M059J (cell line): ENCODE measurements around the gene CHRM5. TPM values are rescaled to one million over a fixed set of nuclear protein-coding genes. Genes with fewer than 3 reads are reported as not detected.
A peak's percentile ranks its signal among the peaks of the same experiment; 100 is the strongest.

ENCODE experiments used
- DNase-seq: peaks from one replicate; pipeline ENCODE4 v3.0.0-alpha.2; 2012; ENCODE audit warnings: low read depth
- total RNA-seq: library from RNA; depleted of rRNA; stranded (reverse); fragments of >200 nt; shearing (Covaris generic); gene quantifications from 2 replicates; pipeline ENCODE4 v1.2.3, GENCODE V29; 2014; rRNA removed

Gene CHRM5, protein sequence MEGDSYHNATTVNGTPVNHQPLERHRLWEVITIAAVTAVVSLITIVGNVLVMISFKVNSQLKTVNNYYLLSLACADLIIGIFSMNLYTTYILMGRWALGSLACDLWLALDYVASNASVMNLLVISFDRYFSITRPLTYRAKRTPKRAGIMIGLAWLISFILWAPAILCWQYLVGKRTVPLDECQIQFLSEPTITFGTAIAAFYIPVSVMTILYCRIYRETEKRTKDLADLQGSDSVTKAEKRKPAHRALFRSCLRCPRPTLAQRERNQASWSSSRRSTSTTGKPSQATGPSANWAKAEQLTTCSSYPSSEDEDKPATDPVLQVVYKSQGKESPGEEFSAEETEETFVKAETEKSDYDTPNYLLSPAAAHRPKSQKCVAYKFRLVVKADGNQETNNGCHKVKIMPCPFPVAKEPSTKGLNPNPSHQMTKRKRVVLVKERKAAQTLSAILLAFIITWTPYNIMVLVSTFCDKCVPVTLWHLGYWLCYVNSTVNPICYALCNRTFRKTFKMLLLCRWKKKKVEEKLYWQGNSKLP
- not detected in 2 replicates for total RNA-seq

GRCh38 chr15:33968224-33968623, at the start of gene CHRM5:
CHRM5 (plus strand) TSS chr15:33968497; CDS start chr15:34062718, 94,221 bp downstream.
- no peak for DNase-seq

DNA sequence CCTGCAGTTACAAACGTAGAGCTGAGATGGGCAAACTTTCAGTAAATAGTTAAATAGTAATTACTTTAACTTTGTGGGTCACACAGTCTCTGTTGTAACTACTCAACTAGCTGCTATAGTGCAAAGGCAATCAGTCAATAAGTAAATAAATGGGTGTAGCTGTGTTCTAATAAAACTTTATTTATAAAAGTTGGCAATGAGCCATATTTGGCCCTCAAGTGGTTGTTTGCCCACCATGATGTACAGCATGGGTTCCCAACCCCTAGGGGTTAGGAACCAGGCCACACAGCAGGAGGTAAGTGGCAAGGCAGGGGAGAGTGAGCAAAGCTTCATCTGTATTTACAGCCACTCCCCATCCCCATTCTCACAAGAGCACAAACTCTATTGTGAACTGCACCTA, 44.9 kb upstream of the CHRM5 start:
- DNase-seq = no peak

DNA sequence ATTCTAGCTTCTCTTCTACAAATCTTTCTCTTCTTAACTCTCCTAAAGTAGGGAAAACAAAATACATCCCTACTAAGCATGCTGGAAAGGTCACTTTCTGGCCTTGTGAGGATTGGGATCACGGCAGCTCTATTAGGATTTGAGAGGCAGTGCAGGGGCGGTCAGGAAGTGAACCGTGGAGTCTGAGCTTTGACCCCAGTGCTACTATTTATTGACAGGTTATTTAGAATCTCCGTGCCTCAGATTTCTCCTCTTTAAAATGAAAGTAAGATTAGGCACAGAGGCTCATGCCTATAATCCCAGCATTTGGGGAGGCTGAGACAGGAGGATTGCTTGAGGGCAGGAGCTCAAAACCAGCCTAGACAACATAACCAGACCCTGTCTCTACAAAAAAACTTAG, 42.0 kb upstream of the CHRM5 start:
- DNase-seq = no peak

- DNase-seq = no peak
Observed at GRCh38 chr15:33932734-33933133, 35.6 kb upstream of the CHRM5 start.

GRCh38 chr15:33934396-33934795, 33.9 kb upstream of the CHRM5 start:
- no peak for DNase-seq

GRCh38 chr15:33934921-33935320, 33.4 kb upstream of the CHRM5 start:
- DNase-seq = no peak

- DNase-seq = no peak
Observed at GRCh38 chr15:33941279-33942063, 26.8 kb upstream of the CHRM5 start.

- no peak for DNase-seq
Observed at GRCh38 chr15:33946152-33946551, 22.1 kb upstream of the CHRM5 start.

GRCh38 chr15:33955945-33956344, 12.4 kb upstream of the CHRM5 start:
- DNase-seq = no peak

DNA sequence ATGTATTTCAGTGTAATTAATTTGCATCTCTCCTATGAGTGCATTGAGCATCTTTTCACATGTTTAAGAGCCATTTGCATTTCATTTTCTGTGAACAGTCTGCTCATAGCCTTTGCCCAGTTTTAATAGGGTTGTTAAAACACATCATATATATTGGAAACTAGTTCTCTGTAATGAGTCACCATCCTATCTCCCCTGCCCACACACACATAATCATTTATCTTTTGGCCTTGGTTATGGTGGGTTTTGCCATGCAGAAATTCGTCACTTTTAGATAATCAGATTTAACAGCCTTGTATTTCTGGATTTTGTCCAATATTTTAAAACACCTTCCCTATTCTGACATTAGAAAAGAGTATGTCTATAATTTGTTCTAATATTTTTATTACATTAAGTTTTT, 11.9 kb upstream of the CHRM5 start:
- DNase-seq = no peak

DNA sequence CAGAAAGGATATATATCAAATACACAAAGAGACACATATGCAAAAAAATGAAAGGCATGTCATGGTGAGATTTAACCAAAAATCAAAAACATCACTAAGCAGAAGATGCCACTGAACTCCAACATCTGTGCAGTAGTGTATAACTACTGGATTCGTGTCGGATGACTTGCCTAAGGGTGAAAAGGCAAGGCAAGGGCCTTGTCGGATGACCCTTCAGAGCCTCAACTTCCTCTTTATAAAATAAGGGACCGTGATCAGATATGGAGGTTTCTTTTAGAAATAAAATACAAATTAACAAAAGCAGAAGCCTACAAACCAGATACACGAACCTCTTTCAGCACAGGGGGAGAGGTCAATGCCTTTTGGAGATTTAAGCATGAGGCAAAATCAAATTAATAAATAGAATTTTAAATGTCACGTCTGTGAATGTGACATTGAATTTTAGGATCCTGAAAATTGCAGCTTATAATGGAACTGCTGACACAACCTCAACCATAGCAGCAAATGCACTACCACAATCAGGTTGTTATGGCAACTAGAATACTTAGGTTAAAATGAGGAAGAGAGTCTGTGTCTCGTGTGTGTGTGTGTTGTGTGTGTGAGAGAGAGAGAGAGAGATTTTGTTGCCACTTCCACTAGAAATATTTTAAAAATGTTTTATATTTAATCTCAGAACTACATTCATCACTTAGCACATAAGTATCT, 8.3 kb upstream of the CHRM5 start:
- no peak for DNase-seq

DNA sequence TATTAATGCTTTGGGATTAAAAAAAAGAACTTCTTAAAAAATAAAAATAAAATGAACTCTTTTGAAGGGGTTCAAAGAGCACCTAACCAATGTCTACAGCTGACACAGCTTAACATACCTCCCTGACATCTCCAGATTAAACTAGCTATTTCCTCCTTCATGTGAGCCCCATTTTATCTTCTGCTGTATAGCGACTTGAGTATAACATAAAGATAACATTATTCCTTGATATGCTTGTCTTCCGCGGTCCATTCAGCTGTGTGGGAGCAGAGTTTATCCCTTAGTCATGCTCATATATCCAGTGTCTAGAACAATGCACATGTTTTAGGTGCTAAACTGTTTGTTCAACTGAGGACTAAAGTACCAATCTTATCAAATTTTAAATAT, 7.8 kb upstream of the CHRM5 start:
- DNase-seq = no peak

DNA sequence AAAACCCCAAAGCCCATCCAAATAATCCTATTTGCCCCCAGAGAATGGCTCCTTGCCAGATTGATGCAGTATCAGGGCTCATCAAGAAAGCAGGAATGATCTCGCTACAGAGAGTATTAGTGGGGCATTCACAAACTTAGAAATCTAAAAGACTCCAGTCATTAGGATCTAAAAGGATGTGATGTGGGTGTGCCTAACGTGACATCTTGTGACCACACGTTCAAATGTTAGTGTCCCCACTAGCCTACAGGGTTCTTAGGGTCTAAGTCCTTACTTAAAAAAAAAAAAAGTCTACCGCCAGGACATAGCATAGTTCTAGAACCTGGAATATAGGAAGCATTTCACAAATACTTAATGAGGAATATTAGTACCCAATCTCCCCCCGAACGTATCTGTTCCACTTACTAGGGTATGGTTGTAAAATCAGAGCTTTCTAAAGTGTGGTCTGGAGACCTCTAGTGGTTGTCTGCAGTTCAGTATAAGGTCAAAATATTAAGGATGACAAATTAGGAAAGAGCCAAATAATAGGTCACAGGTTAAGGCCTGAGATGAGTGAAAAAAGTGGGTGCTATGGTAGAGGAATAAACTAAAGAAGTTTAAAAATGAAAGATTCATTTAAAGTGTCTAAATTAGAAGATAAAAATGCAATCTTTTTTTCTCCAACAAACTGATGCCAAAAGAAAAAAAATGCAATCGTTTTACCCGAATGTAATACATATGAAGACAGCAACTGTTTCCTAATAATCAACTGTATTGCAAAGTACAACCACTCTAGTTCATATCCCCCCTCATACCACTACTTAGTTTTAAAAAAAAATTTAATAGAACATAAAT, 4.2 kb upstream of the CHRM5 start:
- peak; percentile 38 for DNase-seq

GRCh38 chr15:33964665-33965040, 3.6 kb upstream of the CHRM5 start:
- DNase-seq = peak; percentile 26

DNA sequence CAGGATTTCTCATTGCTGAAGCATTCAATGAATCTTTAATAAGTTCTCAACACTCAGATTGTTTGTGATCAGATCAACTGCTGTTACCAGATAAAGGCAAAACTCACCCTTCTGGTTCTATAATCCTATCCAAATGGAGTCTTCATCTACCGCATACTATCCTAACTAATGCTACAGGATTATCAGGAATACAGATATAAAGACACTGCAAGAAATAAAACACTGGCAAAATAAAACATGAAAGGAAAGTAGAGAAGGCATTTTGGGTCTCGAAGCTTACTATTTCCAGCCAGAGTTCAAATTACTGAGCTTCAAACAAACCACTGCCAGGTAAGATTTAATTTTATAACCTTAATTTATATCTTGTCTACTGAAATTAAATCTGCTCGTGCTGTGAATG, 524 bp downstream of the CHRM5 start:
- DNase-seq = no peak

DNA sequence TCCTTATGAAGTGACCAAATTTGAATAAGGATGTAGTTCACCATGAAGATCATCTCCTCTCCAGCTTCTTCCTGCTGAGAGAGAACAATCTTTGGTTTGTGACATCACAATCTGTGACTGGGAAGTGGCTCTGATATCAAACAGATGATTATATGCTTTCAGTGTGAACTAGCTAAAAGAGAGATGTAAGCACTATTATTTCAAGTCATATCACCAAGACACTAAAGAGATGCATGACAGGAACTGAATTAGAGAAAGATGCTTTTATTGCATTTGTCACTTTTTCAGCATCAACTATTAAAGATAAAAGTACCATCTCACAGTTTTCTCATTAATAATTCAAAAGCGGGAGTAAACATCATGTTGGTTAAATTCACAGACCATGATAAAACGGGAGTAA, 3.5 kb downstream of the CHRM5 start:
- DNase-seq = no peak

DNA sequence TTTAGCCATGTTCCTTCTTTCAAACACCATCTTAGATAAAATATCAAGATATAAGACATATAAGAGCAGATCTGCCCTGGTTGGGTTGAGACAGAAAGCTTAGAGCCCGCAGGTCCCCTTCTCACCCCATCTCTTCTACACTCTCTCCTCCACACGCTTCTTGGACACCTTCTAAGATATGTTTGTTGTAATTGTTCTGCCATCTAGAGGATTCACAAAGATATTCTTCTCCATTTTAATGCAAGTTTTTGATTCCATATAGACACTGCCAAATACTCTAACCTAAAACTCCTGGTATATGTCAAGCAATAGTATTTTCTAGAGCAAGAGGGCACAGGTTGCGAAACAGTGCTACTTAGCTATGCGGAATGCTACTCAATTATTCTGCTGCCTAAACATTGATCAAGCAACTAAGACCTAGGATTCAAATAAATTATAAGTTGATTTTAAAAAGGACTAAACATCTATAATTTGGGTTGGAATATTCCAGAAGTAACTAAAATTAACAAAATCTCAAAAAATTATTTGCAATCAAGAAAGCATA, 6.8 kb downstream of the CHRM5 start:
- DNase-seq = no peak

DNA sequence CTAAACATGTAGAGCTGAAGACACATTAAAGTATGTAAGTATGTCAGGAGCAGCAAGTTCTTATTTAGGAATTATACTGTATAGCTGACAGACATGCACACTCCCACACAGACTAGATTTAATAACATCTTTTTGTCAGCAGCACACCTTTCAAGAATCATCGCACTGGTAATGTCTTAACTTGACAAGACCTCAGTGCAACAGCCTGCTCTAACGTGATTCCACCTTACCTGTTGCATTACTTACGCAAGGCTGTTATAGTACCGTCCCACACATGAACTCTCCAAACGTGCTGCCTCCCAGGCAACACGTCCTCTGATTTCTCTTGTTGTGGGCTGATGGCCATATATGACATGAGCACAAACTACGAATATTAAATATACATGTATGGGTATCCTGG, 11.9 kb downstream of the CHRM5 start:
- no peak for DNase-seq

DNA sequence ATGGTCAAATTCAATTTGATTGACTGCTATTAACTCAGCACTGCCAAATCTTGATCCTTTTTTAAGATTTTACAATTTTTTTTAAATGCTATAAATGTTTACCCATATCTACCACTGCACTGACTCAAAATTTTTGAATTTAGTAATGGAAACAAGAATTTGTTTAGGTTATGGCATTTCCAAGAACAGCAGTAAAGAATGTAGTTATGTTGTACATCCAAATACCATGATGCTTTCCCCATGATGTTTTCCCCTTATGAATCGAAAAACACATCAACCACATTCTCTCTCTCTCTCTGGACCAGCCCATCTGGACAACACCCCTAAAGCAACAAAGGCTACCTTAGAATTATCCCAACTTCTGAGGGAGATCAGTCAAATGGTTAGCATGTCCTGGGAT, 14.2 kb downstream of the CHRM5 start:
- no peak for DNase-seq

DNA sequence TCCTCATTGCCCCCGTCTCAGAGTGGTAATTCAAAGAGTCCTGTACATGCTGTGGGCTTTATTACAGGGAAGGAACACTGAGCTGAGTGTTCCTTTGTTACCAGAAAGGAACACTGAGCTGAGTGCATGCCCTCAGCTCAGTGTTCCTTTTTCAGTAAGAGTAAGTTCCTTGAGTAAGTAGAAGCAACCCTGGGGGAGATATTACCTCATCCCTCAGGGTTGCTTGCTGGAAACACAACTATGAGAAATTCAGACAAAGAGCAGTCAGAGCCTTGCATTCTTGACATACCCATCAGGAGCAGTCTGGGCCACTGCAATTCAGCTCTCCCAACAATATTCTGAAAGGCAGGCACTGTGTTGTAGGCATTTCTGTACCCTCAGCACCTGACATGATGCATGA, 17.0 kb downstream of the CHRM5 start:
- peak; percentile 60 for DNase-seq

DNA sequence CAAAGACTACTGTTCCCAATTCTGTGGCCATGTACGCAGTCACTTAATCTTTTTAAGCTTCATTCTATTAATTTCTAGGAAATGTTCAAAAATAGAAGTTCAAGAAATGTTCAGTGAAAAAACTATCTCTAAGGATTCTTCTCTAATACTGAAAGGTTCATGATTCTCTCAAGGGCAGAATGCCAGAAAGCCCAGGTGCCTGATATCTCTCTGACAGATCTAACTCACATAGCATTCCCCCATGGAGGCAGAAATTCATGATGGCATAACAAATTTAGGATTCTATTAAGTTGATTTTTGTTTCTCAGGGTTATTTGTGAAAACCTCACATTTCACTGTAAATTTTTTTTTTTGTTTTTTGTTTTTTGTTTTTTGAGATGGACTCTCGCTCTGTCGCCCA, 17.5 kb downstream of the CHRM5 start:
- DNase-seq = peak; percentile 14
